Keratinocyte (primary cell): ENCODE data around the gene PTPRD. TPM values are rescaled to one million over a fixed set of nuclear protein-coding genes. Genes with fewer than 3 reads are reported as not detected.

ENCODE experiments used
- DNase-seq: peaks from one replicate; pipeline ENCODE4 v3.0.0-alpha.2; 2011; ENCODE audit warnings: low read depth, missing footprints, low spot score
- FAIRE-seq: peaks from 2 replicates; lab custom pipeline; 2011; peaks lifted over from hg19 to GRCh38; lab: Jason Lieb, UNC
- H2AFZ ChIP-seq: 2 replicates; pipeline ENCODE4 v1.6.0; 2012; ENCODE audit warnings: low read length, control low read depth, inconsistent platforms; ENCODE audit not compliant: control insufficient read depth
- H3K27ac ChIP-seq: 2 replicates; pipeline ENCODE4 v1.5.1; 2011; ENCODE audit warnings: low read length; ENCODE audit not compliant: control insufficient read depth, insufficient read depth
- H3K27me3 ChIP-seq: 3 replicates; pipeline ENCODE4 v1.6.0; 2011; ENCODE audit warnings: low read length; ENCODE audit not compliant: control insufficient read depth, insufficient read depth; ENCODE audit errors: extremely low read depth
- H3K36me3 ChIP-seq, 2 experiments: 2 replicates in 1 of 2; 3 replicates in 1 of 2; pipeline ENCODE4 v1.5.1; 2011; ENCODE audit warnings: low read length in 2 of 2, mild to moderate bottlenecking in 1 of 2; ENCODE audit not compliant: control insufficient read depth in 2 of 2, insufficient read depth in 2 of 2; ENCODE audit errors: extremely low read depth in 1 of 2
- H3K4me1 ChIP-seq: 3 replicates; pipeline ENCODE4 v1.5.1; 2011; ENCODE audit warnings: low read length; ENCODE audit not compliant: control insufficient read depth, insufficient read depth; ENCODE audit errors: extremely low read depth
- H3K4me2 ChIP-seq: 3 replicates; pipeline ENCODE4 v1.6.0; 2011; ENCODE audit warnings: low read depth, low read length; ENCODE audit not compliant: control insufficient read depth, insufficient read depth; ENCODE audit errors: extremely low read depth
- H3K4me3 ChIP-seq, 3 experiments: fragments of 200-600 bp in 1 of 3; sonication (generic) in 1 of 3; 2 replicates in 2 of 3; 3 replicates in 1 of 3; pipeline ENCODE4 v1.5.1; 2011 to 2016; ENCODE audit warnings: low read length in 3 of 3, mild to moderate bottlenecking in 3 of 3, control low read depth in 2 of 3, inconsistent platforms in 1 of 3, low read depth in 1 of 3, mixed read lengths in 1 of 3, mixed run types in 1 of 3, moderate library complexity in 1 of 3; ENCODE audit not compliant: control insufficient read depth in 2 of 3, insufficient read depth in 2 of 3; ENCODE audit errors: extremely low read depth in 1 of 3
- H3K79me2 ChIP-seq: 2 replicates; pipeline ENCODE4 v1.6.0; 2012; ENCODE audit warnings: low read length; ENCODE audit not compliant: control insufficient read depth, insufficient read depth
- H3K9ac ChIP-seq: 3 replicates; pipeline ENCODE4 v1.6.0; 2011; ENCODE audit warnings: low read length; ENCODE audit not compliant: control insufficient read depth, insufficient read depth; ENCODE audit errors: extremely low read depth
- H3K9me1 ChIP-seq: 3 replicates; pipeline ENCODE4 v1.6.0; 2011; ENCODE audit warnings: low read length; ENCODE audit not compliant: control insufficient read depth, insufficient read depth; ENCODE audit errors: extremely low read depth
- H3K9me3 ChIP-seq: 2 replicates; pipeline ENCODE4 v1.5.1; 2012; ENCODE audit warnings: low read depth, low read length; ENCODE audit not compliant: control insufficient read depth
- H4K20me1 ChIP-seq: 3 replicates; pipeline ENCODE4 v1.6.0; 2011; ENCODE audit warnings: low read length; ENCODE audit not compliant: control insufficient read depth, insufficient read depth; ENCODE audit errors: extremely low read depth
- EZH2 ChIP-seq: IDR thresholded peaks from one replicate; pipeline ENCODE4 v1.6.1; 2012; ENCODE audit warnings: inconsistent platforms, mild to moderate bottlenecking, low read length, moderate library complexity
- dilution Hi-C: fragments of 300-500 bp; cut with MboI; formaldehyde crosslinking; loops from one replicate; pipeline ENCODE4 v1.7.0; 2020; ENCODE audit warnings: low sequenced_read_pairs; ENCODE audit not compliant: extremely low pct_ligation_motif_present
- polyA plus RNA-seq, 5 experiments: library from polyadenylated mRNA; depleted of rRNA in 3 of 5; stranded (reverse) in 3 of 5; stranded (forward) in 1 of 5; unstranded in 1 of 5; fragments of >200 nt; gene quantifications; 1 replicate in 1 of 5; 2 replicates in 3 of 5; 3 replicates in 1 of 5; pipeline versions ENCODE4 v1.2.1 to v1.2.3, GENCODE V29; 2011 to 2012; ENCODE audit warnings: missing spikeins in 2 of 5, low read depth in 1 of 5, low replicate concordance in 1 of 5
- TF ChIP-seq, protein P1 (sequence below), 3 experiments: IDR thresholded peaks in 1 of 3; conservative IDR thresholded peaks in 1 of 3; optimal IDR thresholded peaks in 1 of 3; 2 replicates in 2 of 3; 3 replicates in 1 of 3; pipeline versions ENCODE3 to v1.5.1; 2011; ENCODE audit warnings: low read length in 3 of 3, mild to moderate bottlenecking in 3 of 3, moderate library complexity in 2 of 3, control low read depth in 1 of 3, inconsistent platforms in 1 of 3; ENCODE audit not compliant: insufficient read depth in 2 of 3; ENCODE audit errors: extremely low read depth in 1 of 3

The PTPRD gene
- polyA plus RNA-seq, 1 donor (not counting 4 experiments of a cell fraction or from before 2014, with no cell fraction given) = 0.10 TPM

DNA sequence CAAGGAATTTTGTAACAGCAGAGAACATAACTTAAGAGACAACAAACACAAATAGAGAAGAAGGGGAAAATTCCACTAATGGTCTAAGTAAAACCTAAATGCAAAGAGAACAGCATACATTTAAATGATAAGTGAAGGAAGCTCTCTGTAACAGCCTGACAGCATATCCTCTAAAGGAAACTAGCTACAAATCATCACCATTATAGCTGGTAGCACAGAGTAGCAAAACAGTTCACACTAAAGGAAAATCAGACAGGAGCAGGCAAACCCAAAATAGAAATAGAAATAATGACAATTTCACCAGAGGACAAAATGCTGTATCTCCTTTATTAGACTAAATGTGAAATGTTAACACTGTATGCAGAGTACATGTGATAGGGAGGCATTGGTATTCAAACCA lies 532.8 kb downstream of the PTPRD start:
- dilution Hi-C loops = no loop called here
- Histone ChIP-seq H3K9ac (no peak overlapping the region), H3K4me1 (no peaks in the 10 kb centered on the region), H3K4me3 (no peak overlapping the region), H3K79me2 (no peaks in the 10 kb centered on the region), H3K4me2 (no peak overlapping the region), H3K27ac (no peak overlapping the region), H3K27me3 (no peaks in the 10 kb centered on the region), H3K36me3 (no peaks in the 10 kb centered on the region), H2AFZ (no peak overlapping the region), H4K20me1 (no peaks in the 10 kb centered on the region), H3K9me3 (no peaks in the 10 kb centered on the region), H3K9me1 (no peaks in the 10 kb centered on the region)
- no peak for DNase-seq
- no peak for FAIRE-seq
- no peak for TF ChIP-seq EZH2
- TF ChIP-seq, protein P1, sequence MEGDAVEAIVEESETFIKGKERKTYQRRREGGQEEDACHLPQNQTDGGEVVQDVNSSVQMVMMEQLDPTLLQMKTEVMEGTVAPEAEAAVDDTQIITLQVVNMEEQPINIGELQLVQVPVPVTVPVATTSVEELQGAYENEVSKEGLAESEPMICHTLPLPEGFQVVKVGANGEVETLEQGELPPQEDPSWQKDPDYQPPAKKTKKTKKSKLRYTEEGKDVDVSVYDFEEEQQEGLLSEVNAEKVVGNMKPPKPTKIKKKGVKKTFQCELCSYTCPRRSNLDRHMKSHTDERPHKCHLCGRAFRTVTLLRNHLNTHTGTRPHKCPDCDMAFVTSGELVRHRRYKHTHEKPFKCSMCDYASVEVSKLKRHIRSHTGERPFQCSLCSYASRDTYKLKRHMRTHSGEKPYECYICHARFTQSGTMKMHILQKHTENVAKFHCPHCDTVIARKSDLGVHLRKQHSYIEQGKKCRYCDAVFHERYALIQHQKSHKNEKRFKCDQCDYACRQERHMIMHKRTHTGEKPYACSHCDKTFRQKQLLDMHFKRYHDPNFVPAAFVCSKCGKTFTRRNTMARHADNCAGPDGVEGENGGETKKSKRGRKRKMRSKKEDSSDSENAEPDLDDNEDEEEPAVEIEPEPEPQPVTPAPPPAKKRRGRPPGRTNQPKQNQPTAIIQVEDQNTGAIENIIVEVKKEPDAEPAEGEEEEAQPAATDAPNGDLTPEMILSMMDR (optimal IDR thresholded peaks at IDR 0.05 in 1 of 3, IDR thresholded peaks at IDR 0.05 in 1 of 3, conservative IDR thresholded peaks at IDR 0.05 in 1 of 3; ENCODE audit: extremely low read depth in 1 of 3, insufficient read depth in 2 of 3, low read length in 3 of 3) = no peak

DNA sequence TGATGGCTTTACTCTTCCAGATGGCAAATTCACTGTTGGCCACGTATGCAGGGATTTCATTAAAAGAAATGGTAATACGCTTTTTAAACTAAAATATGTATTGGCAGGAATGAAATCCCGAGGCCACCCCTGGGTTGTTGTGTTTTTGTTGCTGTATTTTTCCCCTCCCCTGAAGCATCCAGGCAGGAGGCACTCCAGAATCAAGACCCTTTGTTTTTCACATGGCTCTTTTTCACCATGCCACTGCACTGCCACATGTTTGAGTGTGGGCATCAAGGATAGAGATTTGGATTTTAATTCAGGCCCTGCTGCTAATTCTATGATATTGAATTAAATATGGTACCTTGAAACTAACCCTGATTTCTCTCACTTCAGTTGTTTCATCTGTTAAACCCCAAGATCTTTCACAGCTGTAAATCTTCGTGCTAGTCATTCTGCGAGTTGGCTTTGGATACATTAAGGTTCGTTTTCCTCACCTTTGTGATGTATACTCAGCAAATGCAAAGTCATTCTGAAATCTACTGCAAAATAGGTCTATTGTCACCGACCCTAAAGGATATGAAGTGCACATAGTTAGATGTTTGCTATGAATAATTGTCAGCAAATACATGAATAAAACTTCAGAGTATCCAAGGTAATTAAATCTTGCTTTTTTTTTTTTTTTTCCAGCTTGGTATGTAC lies 533.4 kb downstream of the PTPRD start:
- Histone ChIP-seq H3K4me3 (no peak overlapping the region), H4K20me1 (no peaks in the 10 kb centered on the region), H3K79me2 (no peaks in the 10 kb centered on the region), H3K9me1 (no peaks in the 10 kb centered on the region), H3K27ac (no peak overlapping the region), H3K27me3 (no peaks in the 10 kb centered on the region), H3K36me3 (no peaks in the 10 kb centered on the region), H2AFZ (no peak overlapping the region), H3K4me2 (no peak overlapping the region), H3K4me1 (no peaks in the 10 kb centered on the region), H3K9ac (no peak overlapping the region), H3K9me3 (no peaks in the 10 kb centered on the region)
- TF ChIP-seq, protein P1 (optimal IDR thresholded peaks at IDR 0.05 in 1 of 3, IDR thresholded peaks at IDR 0.05 in 1 of 3, conservative IDR thresholded peaks at IDR 0.05 in 1 of 3; ENCODE audit: extremely low read depth in 1 of 3, insufficient read depth in 2 of 3, low read length in 3 of 3) = no peak
- no peak for TF ChIP-seq EZH2
- dilution Hi-C loops = no loop called here
- FAIRE-seq (no peak), DNase-seq (no peak)
